GM10847 (cell line): Measurements from ENCODE around the gene OR5K4.

Experiments
- POLR2A ChIP-seq: IDR thresholded peaks from 2 replicates; pipeline ENCODE4 v1.6.1; 2011; ENCODE audit not compliant: insufficient read length; ENCODE audit errors: extremely low read depth

The OR5K4 gene

DNA sequence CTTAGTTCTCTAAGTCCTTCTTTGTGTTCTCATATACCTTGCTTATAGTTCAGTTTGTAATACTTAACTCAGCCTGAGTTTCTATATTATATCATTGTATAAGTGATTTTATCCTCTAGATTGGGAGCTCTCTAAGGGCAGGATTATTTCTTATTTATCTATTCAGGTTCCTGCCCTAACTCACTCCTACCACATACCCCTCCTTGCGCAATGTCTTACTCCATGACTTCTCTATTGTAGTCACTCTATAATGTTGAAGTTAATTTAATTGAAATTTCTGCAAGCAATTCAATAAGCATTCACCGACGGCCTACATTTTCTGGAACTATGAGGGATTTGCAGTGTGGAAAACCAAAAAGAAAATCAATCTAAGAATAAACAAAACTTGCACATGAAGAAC is 3.6 kb upstream of the OR5K4 start:
- no peak for TF ChIP-seq POLR2A

DNA sequence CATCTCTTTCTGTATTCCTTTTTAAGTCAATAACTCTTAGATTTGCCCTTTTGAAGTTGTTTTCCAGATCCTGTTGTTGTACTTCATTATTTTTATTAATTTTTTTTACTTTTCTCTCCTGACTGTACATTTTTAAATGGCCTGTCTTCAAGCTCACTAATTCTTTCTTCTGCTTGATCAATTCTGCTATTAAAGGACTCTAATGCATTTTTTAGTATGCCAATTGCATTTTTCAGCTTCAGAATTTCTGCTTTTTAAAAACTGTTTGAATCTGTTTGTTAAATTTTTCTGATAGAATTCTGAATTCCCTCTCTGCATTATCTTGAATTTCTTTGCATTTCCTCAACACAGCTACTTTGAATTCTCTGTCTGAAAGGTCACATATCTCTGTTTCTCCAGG is 5.6 kb downstream of the OR5K4 start:
- TF ChIP-seq POLR2A = no peak

DNA sequence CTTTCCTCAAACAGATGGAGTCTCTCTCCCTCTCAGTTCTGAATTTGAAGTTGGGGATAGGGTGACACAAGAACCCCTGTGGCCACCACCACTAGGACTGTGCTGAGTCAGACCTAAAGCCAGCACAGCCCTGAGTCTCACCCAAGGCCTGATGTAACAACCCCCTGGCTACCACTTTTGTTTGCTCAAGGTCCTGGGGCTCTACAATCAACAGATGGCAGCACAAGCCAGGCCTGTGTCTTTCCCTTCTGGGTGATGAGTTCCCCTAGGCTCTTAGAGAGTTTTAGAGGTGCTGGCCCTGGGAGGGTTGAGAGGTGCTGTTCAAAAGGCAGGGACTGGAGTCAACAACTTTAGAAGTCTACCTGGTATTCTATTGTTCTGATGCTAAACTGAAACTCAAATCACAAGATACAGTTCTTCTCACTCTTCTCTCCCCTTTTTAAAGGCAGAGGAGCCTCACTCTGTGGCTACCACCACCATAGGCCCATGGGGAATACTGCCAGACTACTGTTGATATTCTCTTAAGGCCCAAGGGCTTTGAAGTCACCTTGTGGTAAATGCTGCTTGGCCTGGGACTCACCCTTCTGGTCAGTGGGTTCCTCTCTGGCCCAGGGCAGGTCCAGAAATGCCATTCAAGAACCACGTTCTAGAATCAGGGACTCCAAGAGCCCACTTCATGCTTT is 6.5 kb downstream of the OR5K4 start:
- no peak for TF ChIP-seq POLR2A

DNA sequence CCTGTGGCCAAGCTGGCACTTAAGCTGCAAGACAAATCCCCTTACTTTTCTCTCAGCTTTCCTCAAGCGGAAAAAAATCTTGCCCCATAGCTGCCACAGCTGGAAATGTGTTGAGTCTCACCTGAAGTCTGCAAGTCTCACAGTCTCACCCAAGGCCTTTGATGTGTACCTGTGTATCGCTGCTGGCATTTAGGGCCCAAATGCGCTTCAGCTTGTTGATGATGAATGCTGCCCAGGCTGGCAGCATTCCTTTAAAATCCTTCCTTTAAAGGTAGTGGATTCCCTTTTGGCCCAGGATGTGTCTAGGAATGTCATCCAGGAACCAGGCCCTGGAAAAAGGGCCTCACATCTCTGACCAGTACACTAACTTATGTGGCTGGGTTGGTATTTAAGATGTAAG is 7.0 kb downstream of the OR5K4 start:
- TF ChIP-seq POLR2A = no peak

DNA sequence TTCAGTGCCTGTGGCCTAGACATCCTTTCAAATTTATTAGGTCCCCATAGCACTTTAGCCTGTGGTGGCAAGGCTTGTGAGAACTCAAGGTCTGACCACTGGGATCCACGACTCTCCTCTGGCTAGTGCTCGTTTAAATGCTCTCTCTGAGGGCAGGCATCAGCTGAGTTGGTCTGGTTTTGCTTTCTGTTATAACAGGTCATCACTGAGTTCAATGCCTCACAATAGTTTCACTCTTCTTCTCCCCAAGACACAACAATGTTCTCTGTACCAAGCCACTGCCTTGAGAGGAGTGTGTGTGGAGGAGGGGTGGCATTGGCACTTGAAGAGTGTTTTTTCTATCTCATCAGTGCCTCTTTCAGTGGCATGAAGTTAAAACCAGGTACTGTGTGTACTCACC is 7.6 kb downstream of the OR5K4 start:
- no peak for TF ChIP-seq POLR2A

DNA sequence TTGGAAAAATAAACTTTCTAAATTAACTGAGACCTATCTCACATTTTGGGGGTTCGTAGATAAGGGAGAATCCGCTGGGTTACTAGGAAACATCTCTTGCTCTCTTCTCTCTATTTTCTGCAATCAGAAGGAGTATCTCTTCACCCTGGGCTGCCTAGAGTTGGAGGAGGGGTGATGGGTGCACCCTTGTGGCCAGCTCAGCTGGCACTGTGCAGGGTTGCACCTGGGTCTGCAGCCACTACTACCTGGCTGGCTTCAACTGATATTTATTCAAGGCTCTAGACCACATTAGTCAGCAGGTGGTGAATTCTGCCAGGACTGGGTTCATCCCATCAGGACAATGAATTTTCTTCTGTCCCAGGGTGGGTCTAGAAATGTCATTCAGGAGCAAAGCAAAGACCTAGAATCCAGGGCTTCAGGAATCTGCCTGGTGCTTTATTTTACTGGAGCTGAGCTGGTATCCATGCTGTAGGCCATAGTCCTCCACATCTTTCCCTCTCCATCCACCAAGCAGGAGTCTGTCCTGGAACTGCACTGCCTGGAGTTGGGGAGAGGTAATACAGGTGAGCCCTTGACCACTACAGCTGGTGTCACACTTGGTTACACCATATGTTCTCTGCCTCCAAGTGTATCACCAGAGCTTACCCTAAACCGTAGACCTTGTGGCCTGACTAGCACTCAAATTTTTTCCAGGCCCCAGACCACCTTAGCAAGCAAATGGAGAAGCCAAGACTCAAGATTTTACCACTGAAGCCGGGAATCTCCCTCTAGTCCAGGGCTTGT is 14.0 kb downstream of the OR5K4 start:
- no peak for TF ChIP-seq POLR2A

DNA sequence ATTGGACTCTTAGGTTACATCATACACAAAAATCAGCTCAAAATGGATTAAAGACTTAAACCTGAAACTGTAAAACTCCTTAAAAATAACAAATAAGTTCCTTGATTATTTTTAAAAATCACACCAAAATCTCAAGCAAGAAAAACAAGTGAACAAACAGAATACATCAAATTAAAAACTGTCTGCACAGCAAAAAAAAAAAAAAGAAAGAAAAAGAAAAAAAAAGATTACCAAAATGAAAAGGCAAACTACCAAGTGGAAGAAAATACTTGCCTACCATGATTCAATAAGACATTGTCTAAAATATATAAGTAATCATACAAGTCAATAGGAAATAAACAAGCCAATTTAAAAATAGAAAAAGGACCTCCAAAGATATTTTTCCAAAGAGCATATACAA is 17.5 kb downstream of the OR5K4 start:
- TF ChIP-seq POLR2A = no peak

DNA sequence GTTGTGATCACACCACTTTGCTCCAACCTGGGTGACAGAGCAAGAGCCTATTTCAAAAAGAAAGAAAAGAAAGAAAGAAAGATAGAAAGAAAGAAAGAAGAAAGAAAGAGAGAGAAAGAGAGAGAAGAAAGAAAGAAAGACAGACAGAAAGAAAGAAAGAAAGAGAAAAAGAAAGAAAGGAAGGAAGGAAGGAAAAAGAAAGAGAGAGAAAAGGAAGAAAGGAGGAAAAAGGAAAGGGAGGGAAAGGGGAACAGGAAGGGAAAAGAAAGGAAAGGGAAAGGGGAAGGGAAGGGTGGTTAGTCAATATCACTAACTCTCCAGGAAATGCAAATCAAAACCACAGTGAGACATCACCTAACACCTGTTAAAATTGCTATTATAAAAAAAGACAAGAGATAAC is 18.2 kb downstream of the OR5K4 start:
- TF ChIP-seq POLR2A = no peak

DNA sequence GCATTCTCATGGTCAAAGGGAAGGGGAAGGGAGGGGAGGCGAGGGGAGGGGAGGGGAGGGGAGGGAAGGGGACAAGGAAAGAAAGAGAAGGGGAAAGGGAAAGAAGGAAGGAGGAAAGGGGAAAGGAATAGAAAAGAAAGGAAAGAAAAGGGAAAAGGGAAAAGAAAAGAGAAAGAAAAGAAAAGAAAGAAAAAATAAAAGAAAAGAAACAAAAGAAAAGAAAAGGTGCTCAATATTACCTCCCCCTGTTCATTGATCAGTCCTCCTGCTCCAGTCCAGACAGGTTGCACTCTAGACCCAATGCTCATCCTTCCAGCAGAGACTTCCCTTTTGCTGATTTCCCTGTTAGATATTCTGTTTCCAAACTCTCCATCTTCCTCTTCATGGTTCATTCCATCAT is 18.8 kb downstream of the OR5K4 start:
- no peak for TF ChIP-seq POLR2A

DNA sequence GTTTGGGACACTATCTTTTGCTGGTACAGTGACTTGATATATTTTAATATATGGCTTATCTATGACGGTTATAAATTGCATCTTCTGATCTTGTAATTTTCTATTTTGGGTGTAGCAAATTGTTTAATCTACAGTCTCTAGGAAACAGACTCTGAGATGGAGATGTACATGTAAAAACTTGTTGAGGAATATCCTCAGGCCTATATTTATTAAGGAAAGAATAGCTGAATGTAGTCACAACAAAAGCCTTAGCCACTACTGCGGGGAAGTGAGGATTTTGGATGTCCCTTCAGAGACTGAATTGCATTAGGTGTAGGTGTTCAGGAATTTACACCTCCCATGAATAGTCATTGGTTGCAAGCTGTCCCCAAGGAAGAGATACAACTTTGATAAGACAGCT is 23.0 kb downstream of the OR5K4 start:
- no peak for TF ChIP-seq POLR2A

DNA sequence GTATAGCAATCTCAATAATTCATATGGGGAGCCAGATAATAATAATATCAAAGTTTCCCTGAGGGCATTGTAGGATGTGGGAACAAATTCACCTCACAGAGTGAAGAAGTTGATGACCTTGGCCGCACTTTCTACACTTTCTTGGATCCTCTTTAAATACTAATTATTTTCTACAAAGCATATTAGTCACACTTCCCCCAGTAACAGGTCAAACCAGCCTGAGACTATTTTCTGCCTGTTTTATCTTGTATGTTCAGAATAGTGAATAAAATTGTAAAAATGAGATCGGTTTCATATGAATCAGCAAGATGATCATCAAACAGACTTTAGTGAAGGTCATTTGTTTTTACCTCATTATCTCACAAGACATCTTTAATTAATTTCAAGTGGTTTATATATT is 34.5 kb downstream of the OR5K4 start:
- TF ChIP-seq POLR2A = no peak

DNA sequence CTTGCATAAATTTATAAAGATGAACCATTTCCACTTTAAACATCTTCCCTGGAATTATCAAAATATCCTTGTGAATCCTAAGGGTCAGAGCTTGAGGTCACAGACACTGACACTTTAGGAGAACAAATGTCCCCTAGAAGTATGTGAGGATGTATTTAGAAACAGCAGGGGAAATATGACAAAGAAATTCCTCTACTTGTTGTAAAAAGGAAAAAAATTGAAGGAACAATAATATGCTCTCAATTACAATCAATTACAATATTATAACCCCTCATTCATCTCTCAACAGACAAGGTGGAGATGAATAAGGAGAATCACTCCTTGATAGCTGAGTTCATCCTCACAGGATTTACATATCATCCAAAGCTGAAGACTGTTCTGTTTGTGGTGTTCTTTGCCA is 36.7 kb downstream of the OR5K4 start, which contains the start of gene OR5K3:
Gene OR5K3, plus strand, starts transcription at position 301 of the 400 bp plus-strand sequence. Its CDS starts 0 bp downstream, at position 301.
- TF ChIP-seq POLR2A = no peak

DNA sequence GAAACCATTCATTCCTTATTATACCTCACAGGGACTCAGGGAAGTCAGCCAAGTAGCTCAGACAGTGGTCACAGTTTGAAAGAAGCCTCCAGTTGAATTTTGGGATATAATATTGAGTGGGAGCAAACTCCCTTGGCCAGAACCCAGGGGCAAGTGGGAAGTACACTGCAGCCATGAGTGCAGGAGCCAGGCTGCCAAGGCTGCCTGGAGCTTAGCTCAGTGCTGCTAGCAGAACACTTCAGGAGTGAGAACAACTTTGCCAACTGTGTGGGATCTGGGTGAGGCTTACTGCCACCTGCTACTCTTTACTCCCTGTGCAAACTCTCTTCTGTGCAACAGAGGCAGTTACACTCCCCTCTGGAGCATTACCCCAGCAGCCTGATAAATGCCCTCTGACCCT is 41.4 kb downstream of the OR5K4 start:
- TF ChIP-seq POLR2A = no peak

DNA sequence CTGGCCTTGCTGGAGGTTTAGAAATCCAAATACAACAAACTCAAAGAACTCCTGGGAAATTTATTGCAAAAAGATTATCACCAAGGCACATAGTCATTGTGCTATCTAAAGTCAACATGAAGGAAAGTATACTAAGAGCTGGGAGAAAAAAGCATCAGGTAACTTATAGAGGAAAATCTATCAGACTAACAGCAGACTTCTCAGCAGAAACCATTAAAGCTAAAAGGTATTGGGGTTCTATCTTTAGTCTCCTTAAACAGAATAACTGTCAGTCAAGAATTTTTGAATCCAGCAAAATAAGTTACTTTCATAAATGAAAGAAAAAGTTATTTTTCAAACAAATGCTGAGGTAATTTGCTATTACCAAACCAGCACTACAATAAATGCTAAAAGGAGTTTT is 44.9 kb downstream of the OR5K4 start:
- TF ChIP-seq POLR2A = no peak

DNA sequence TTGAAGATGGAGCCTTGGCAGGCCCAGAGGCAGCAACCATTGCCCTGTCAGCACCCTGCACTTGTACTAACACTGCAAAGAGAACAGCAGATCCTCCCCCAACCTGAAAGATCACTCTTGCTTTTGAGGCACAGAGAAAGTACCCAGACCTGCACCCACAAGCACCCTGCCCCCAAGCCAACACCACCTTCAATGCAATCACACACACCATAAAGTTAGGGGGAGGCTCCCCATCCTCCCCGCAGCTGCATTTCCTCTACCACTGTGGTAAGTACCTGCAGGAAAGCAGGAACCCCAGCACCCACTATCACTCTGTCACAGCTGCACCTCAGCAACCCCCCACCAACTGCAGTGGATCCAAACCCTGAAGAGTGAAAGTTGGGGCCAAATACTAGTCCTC is 48.9 kb downstream of the OR5K4 start:
- TF ChIP-seq POLR2A = no peak

DNA sequence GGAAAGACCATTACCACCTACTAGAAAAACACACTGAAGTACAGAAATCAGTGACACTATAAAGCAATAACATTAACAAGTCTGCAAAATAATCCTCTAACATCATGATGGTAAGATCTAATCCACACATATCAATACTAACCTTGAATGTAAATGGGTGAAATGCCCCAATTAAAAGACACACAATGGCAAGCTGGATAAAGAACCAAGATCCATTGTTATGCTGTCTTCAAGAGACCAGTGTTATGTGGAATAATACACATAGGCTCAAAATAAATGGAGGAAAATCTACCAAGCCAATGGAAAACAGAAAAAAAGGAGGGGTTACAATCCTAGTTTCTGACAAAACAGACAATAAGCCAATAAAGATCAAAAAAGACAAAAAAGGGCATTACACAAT is 50.4 kb downstream of the OR5K4 start:
- no peak for TF ChIP-seq POLR2A
